DMS79 treated with DMSO at 0.1 percent for 48 hours (cell line): ENCODE data around the gene CDH4.
"Not testable (repeated sequence)": the region's sequence is repeated elsewhere in the genome, so short reads cannot be mapped to it uniquely, and the experiment has no call there.

Experiments used
- DNase-seq: peaks from one replicate; lab custom pipeline; 2025; lab: John Stamatoyannopoulos, UW

CDH4 gene

GRCh38 chr20:61253640-61254511 lies 1.8 kb downstream of the CDH4 start:
- no peak for DNase-seq

GRCh38 chr20:61254881-61255626 lies 3.0 kb downstream of the CDH4 start:
- DNase-seq, result no peak

- DNase-seq, result no peak
Observed at GRCh38 chr20:61256365-61256764, 4.3 kb downstream of the CDH4 start.

- DNase-seq, result no peak
Observed at GRCh38 chr20:61256824-61257223, 4.8 kb downstream of the CDH4 start.

- no peak for DNase-seq
Observed at GRCh38 chr20:61257611-61258010, 5.5 kb downstream of the CDH4 start.

GRCh38 chr20:61259741-61260140 lies 7.7 kb downstream of the CDH4 start:
- DNase-seq, result no peak

- DNase-seq, result no peak
Observed at GRCh38 chr20:61260905-61261304, 8.8 kb downstream of the CDH4 start.

- no peak for DNase-seq
Observed at GRCh38 chr20:61262036-61262435, 10.0 kb downstream of the CDH4 start.

- DNase-seq, result no peak
Observed at GRCh38 chr20:61262514-61262913, 10.5 kb downstream of the CDH4 start.

- DNase-seq, result no peak
Observed at GRCh38 chr20:61263084-61263695, 11.1 kb downstream of the CDH4 start.

GRCh38 chr20:61263938-61264337 lies 11.9 kb downstream of the CDH4 start:
- no peak for DNase-seq

GRCh38 chr20:61267241-61267640 lies 15.2 kb downstream of the CDH4 start:
- no peak for DNase-seq

GRCh38 chr20:61268024-61268423 lies 16.0 kb downstream of the CDH4 start:
- DNase-seq, result no peak

- peak; percentile 56 for DNase-seq
Observed at GRCh38 chr20:61271312-61272231, 19.5 kb downstream of the CDH4 start.

- DNase-seq, result not testable (repeated sequence)
Observed at GRCh38 chr20:61273024-61273423, 21.0 kb downstream of the CDH4 start.

- DNase-seq, result not testable (repeated sequence)
Observed at GRCh38 chr20:61273666-61274065, 21.6 kb downstream of the CDH4 start.

- no peak for DNase-seq
Observed at GRCh38 chr20:61274326-61274725, 22.3 kb downstream of the CDH4 start.

GRCh38 chr20:61278296-61278695 lies 26.2 kb downstream of the CDH4 start:
- DNase-seq, result no peak

- no peak for DNase-seq
Observed at GRCh38 chr20:61279621-61280150, 27.6 kb downstream of the CDH4 start.

- no peak for DNase-seq
Observed at GRCh38 chr20:61280217-61280980, 28.3 kb downstream of the CDH4 start.
